ENCODE data around the gene KLF12. TPM values are rescaled to one million over a fixed set of nuclear protein-coding genes. Genes with fewer than 3 reads are reported as not detected.
A peak's percentile ranks its signal among the peaks of the same experiment; 100 is the strongest.

The KLF12 gene
- total and polyA plus RNA-seq, 2 donors (not counting 1 experiment from before 2014, with no cell fraction given): 11.4 to 18.2 TPM

- Histone ChIP-seq H3K27ac (ENCODE audit: insufficient read depth, low read length) (peak overlapping the region; percentile 96), H3K36me3 (ENCODE audit: control insufficient read depth, insufficient read depth, low read length) (no peaks in the 10 kb centered on the region), H3K4me1 (ENCODE audit: control insufficient read depth, extremely low read depth, insufficient read depth, low read length) (peaks cover 7% of the 10 kb centered on the region), H4K20me1 (ENCODE audit: control insufficient read depth, extremely low read depth, insufficient read depth, low read length) (no peaks in the 10 kb centered on the region), H3K79me2 (ENCODE audit: control insufficient read depth, insufficient read depth, low read length) (peaks cover 31% of the 10 kb centered on the region), H3K9me3 (ENCODE audit: control insufficient read depth, insufficient read depth, low read depth, low read length) (no peaks in the 10 kb centered on the region), H3K27me3 (ENCODE audit: control insufficient read depth, insufficient read depth, low read length) (no peaks in the 10 kb centered on the region), H3K4me2 (ENCODE audit: extremely low read depth, insufficient read depth, low read length) (peak overlapping the region; percentile 99), H3K4me3 (replicated peaks in 1 of 4; ENCODE audit: control extremely low read depth in 1 of 4, insufficient read depth in 1 of 4, low read depth in 3 of 4, low read length in 4 of 4) (peak overlapping the region; percentile 82 to 91 (median 87)), H3K9ac (ENCODE audit: insufficient read depth, low read length) (peak overlapping the region; percentile 77), H2AFZ (ENCODE audit: low read length) (peak overlapping the region; percentile 89)
- no peak for TF ChIP-seq EZH2 (IDR thresholded peaks at IDR 0.05; ENCODE audit: low read length, missing control alignments)
- TF ChIP-seq CTCF (conservative IDR thresholded peaks at IDR 0.05 in 1 of 2, IDR thresholded peaks at IDR 0.05 in 1 of 2; ENCODE audit: low read depth in 1 of 2, low read length in 2 of 2): no peak
- peak; percentile 66 to 77 for DNase-seq (ENCODE audit: low read depth in 2 of 2)
These were observed 1.3 kb upstream of the KLF12 start for GRCh38 chr13:74135326-74136083.

DNA sequence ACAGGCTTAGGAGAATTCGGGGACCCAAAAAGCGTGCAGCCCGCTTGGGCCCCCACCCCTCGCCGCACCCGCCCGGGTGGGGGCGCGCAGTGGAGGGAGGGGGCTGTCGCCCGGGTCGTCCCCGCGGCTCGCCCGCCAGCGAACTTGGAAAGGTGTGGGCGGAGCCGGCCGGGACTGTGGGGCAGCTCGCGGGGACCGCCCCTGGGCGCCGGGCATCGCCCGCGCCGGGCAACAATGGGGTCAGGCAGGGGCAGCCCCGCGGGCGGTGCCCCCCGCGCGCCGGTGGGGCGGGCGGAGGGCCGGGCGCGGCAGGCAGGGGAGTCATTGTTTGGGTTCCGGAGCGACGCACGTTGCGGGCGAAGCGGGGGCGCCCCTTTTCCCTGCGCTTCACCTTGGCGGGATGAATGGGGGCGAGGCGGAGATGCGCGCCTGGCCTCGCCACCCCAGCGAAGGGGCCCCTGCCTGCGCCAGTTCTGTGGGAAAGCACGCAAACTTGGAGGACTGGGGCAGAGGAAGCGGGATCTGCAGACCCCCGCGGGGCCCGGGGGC lies 647 bp upstream of the KLF12 start:
- Histone ChIP-seq H3K27me3 (ENCODE audit: control insufficient read depth, insufficient read depth, low read length) (no peaks in the 10 kb centered on the region), H3K9ac (ENCODE audit: insufficient read depth, low read length) (peak overlapping the region; percentile 77), H3K27ac (ENCODE audit: insufficient read depth, low read length) (peak overlapping the region; percentile 74), H4K20me1 (ENCODE audit: control insufficient read depth, extremely low read depth, insufficient read depth, low read length) (no peaks in the 10 kb centered on the region), H3K79me2 (ENCODE audit: control insufficient read depth, insufficient read depth, low read length) (peaks cover 38% of the 10 kb centered on the region), H3K4me3 (replicated peaks in 1 of 4; ENCODE audit: control extremely low read depth in 1 of 4, insufficient read depth in 1 of 4, low read depth in 3 of 4, low read length in 4 of 4) (peak overlapping the region; percentile 66 to 82 (median 74)), H3K4me2 (ENCODE audit: extremely low read depth, insufficient read depth, low read length) (peak overlapping the region; percentile 84), H3K36me3 (ENCODE audit: control insufficient read depth, insufficient read depth, low read length) (no peaks in the 10 kb centered on the region), H3K4me1 (ENCODE audit: control insufficient read depth, extremely low read depth, insufficient read depth, low read length) (peaks cover 13% of the 10 kb centered on the region), H3K9me3 (ENCODE audit: control insufficient read depth, insufficient read depth, low read depth, low read length) (no peaks in the 10 kb centered on the region), H2AFZ (ENCODE audit: low read length) (peak overlapping the region; percentile 41)
- no peak for DNase-seq (ENCODE audit: low read depth in 2 of 2)
- TF ChIP-seq EZH2 (IDR thresholded peaks at IDR 0.05; ENCODE audit: low read length, missing control alignments): no peak
- TF ChIP-seq CTCF (conservative IDR thresholded peaks at IDR 0.05 in 1 of 2, IDR thresholded peaks at IDR 0.05 in 1 of 2; ENCODE audit: low read depth in 1 of 2, low read length in 2 of 2): no peak

DNA sequence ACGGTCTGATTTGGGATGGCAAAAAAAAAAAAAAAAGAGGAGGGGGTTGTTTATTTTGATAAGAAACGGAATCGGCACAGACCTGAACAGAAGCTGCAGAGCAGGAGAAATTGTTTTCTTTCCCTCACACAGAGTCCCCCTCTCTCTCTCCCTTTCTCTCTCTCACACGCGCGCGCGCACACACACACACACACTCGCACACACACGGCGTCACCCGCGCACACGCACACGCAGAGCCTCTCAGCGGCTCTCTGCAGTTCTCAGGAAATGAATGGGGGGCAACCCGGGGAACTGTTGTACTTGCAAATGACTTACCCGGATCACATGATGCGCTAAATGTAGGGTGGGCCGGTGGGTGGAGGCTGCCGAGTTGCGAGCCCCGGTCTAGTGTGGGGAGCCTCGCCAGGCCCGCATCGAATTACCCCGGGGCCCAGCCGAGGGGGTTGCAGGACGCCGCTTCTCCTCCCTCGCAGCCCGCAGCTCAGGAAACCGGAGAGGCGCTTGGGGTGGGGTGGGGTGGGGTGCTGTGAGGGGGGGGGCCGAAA lies 475 bp downstream of the KLF12 start:
- TF ChIP-seq CTCF (conservative IDR thresholded peaks at IDR 0.05 in 1 of 2, IDR thresholded peaks at IDR 0.05 in 1 of 2; ENCODE audit: low read depth in 1 of 2, low read length in 2 of 2): no peak
- no peak for TF ChIP-seq EZH2 (IDR thresholded peaks at IDR 0.05; ENCODE audit: low read length, missing control alignments)
- H3K79me2 ChIP-seq (ENCODE audit: control insufficient read depth, insufficient read depth, low read length): peaks cover 48% of the 10 kb centered on the region

More for the DNA sequence above, 475 bp downstream of the KLF12 start:
- peak overlapping the region; percentile 48 for H3K4me2 ChIP-seq (ENCODE audit: extremely low read depth, insufficient read depth, low read length)
- peak overlapping the region; percentile 85 for H3K27ac ChIP-seq (ENCODE audit: insufficient read depth, low read length)
- H3K4me3 ChIP-seq (replicated peaks in 1 of 4; ENCODE audit: control extremely low read depth in 1 of 4, insufficient read depth in 1 of 4, low read depth in 3 of 4, low read length in 4 of 4): peak overlapping the region; percentile 82 to 96 (median 91)
- no peaks in the 10 kb centered on the region for H4K20me1 ChIP-seq (ENCODE audit: control insufficient read depth, extremely low read depth, insufficient read depth, low read length)
- no peaks in the 10 kb centered on the region for H3K27me3 ChIP-seq (ENCODE audit: control insufficient read depth, insufficient read depth, low read length)
- no peaks in the 10 kb centered on the region for H3K36me3 ChIP-seq (ENCODE audit: control insufficient read depth, insufficient read depth, low read length)
- H3K4me1 ChIP-seq (ENCODE audit: control insufficient read depth, extremely low read depth, insufficient read depth, low read length): peaks cover 21% of the 10 kb centered on the region
- H2AFZ ChIP-seq (ENCODE audit: low read length): peak overlapping the region; percentile 9
- H3K9me3 ChIP-seq (ENCODE audit: control insufficient read depth, insufficient read depth, low read depth, low read length): no peaks in the 10 kb centered on the region
- peak overlapping the region; percentile 50 for H3K9ac ChIP-seq (ENCODE audit: insufficient read depth, low read length)
- peak; percentile 97 for DNase-seq (ENCODE audit: low read depth in 2 of 2)
